Esophagus muscularis mucosa (tissue), 4 donors: ENCODE data around the gene KLF11. TPM values are rescaled to one million over a fixed set of nuclear protein-coding genes. Genes with fewer than 3 reads are reported as not detected.
A peak's percentile ranks its signal among the peaks of the same experiment; 100 is the strongest.

Experiments
- DNase-seq: peaks from one replicate; pipeline ENCODE4 v3.0.0-alpha.2; 2017; ENCODE audit errors: extremely low spot score
- H3K27ac ChIP-seq, 4 donors: fragments of 200-600 bp; sonication (generic); replicated peaks in 1 of 4; 1 replicate in 3 of 4; 2 replicates in 1 of 4; pipeline ENCODE4 v1.5.1; 2016 to 2019; ENCODE audit warnings: mild to moderate bottlenecking in 1 of 4
- H3K27me3 ChIP-seq, 4 donors: fragments of 200-600 bp; sonication (generic); one replicate each; pipeline versions ENCODE4 v1.5.1 to v1.6.0; 2016 to 2019
- H3K36me3 ChIP-seq, 4 donors: fragments of 200-600 bp; sonication (generic); one replicate each; pipeline ENCODE4 v1.5.1; 2016 to 2019
- H3K4me1 ChIP-seq, 4 donors: fragments of 200-600 bp; sonication (generic); one replicate each; pipeline ENCODE4 v1.5.1; 2016 to 2019
- H3K4me3 ChIP-seq, 4 donors: fragments of 200-600 bp; sonication (generic); 1 replicate in 2 of 4; 2 replicates in 2 of 4; pipeline ENCODE4 v1.5.1; 2016 to 2019; ENCODE audit warnings: mild to moderate bottlenecking in 4 of 4, moderate library complexity in 1 of 4
- H3K9me3 ChIP-seq, 4 donors: fragments of 200-600 bp; sonication (generic); 1 replicate in 3 of 4; 2 replicates in 1 of 4; pipeline ENCODE4 v1.5.1; 2016 to 2019
- EP300 ChIP-seq: sonication (generic); formaldehyde crosslinking; IDR thresholded peaks from one replicate; pipeline ENCODE4 v1.6.1; 2017; ENCODE audit warnings: antibody characterized with exemption
- POLR2A ChIP-seq: fragments of 450-650 bp; IDR thresholded peaks from one replicate; pipeline ENCODE4 v1.6.1; 2017; ENCODE audit warnings: antibody characterized with exemption, moderate library complexity, mild to moderate bottlenecking, low read depth
- POLR2AphosphoS5 ChIP-seq, 2 donors: sonication (generic); formaldehyde crosslinking; IDR thresholded peaks; one replicate each; pipeline ENCODE4 v1.6.1; 2017; ENCODE audit warnings: antibody characterized with exemption in 2 of 2
- WGBS: methylation state at CpG from one replicate; pipeline ENCODE4 v1.1.5; 2018; 5-methylcytosine and 5-hydroxymethylcytosine counted together
- intact Hi-C: fragments of 100-400 bp; cut with DNase I; formaldehyde crosslinking; loops from one replicate; pipeline ENCODE4 v1.15.1; 2023
- total RNA-seq, 4 donors: library from RNA; depleted of rRNA; stranded (reverse); fragments of >200 nt; gene quantifications; one replicate each; pipeline versions ENCODE4 v1.1.0 to v1.2.1, GENCODE V29; 2016
- TF ChIP-seq, protein P1 (sequence below), 3 experiments: fragments of 200-600 bp in 2 of 3; fragments of 450-650 bp in 1 of 3; sonication (generic) in 2 of 3; IDR thresholded peaks; one replicate each; pipeline ENCODE4 v1.5.1; 2017 to 2019; ENCODE audit warnings: antibody characterized with exemption in 3 of 3, mild to moderate bottlenecking in 2 of 3, moderate library complexity in 1 of 3

Gene KLF11
- total RNA-seq, 4 donors from 2014 or later: 15.8 to 51.6 (median 33.9) TPM

DNA sequence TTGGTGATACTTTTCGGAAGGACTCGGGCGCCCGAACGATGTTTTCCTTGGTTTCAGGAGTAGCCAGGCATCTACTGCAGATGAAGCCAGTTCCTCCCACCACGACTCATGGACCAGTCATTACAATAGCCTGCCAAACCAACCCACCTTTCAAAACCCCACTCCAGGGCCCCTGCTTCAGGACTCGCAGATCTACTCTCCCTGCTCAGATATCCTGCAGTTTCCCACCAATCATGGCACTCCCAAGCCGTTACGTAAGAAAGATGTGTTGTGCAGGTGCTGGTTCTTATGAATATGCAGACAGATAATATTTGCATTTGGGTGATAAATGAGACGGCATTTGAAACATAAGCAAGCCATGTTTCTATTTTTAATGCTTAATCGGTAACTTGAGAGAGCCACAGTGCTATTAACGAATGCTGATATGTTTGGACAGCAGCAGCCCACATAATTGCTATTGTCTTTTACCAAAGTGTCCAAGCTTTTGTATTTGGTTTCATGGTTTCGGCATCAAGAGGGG, 40.4 kb downstream of the KLF11 start:
- Histone ChIP-seq H3K4me1 (peaks cover 6 to 41% (median 37%) of the 10 kb centered on the region in 4 donors), H3K36me3 (no peaks in the 10 kb centered on the region), H3K27ac (peak overlapping the region in 2 of 4 donors; percentile 41 to 60), H3K9me3 (no peaks in the 10 kb centered on the region), H3K27me3 (peaks cover 0 to 14% (median 0%) of the 10 kb centered on the region in 4 donors), H3K4me3 (no peak overlapping the region)
- no peak for DNase-seq
- 63% methylated on average over 13 of the region's 13 CpGs for WGBS
- intact Hi-C loops: no loop called here
- TF ChIP-seq POLR2AphosphoS5 (IDR thresholded peaks at IDR 0.05): no peak
- TF ChIP-seq EP300: no peak
- no peak for TF ChIP-seq POLR2A
- TF ChIP-seq, protein P1, sequence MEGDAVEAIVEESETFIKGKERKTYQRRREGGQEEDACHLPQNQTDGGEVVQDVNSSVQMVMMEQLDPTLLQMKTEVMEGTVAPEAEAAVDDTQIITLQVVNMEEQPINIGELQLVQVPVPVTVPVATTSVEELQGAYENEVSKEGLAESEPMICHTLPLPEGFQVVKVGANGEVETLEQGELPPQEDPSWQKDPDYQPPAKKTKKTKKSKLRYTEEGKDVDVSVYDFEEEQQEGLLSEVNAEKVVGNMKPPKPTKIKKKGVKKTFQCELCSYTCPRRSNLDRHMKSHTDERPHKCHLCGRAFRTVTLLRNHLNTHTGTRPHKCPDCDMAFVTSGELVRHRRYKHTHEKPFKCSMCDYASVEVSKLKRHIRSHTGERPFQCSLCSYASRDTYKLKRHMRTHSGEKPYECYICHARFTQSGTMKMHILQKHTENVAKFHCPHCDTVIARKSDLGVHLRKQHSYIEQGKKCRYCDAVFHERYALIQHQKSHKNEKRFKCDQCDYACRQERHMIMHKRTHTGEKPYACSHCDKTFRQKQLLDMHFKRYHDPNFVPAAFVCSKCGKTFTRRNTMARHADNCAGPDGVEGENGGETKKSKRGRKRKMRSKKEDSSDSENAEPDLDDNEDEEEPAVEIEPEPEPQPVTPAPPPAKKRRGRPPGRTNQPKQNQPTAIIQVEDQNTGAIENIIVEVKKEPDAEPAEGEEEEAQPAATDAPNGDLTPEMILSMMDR (IDR thresholded peaks at IDR 0.05): no peak

DNA sequence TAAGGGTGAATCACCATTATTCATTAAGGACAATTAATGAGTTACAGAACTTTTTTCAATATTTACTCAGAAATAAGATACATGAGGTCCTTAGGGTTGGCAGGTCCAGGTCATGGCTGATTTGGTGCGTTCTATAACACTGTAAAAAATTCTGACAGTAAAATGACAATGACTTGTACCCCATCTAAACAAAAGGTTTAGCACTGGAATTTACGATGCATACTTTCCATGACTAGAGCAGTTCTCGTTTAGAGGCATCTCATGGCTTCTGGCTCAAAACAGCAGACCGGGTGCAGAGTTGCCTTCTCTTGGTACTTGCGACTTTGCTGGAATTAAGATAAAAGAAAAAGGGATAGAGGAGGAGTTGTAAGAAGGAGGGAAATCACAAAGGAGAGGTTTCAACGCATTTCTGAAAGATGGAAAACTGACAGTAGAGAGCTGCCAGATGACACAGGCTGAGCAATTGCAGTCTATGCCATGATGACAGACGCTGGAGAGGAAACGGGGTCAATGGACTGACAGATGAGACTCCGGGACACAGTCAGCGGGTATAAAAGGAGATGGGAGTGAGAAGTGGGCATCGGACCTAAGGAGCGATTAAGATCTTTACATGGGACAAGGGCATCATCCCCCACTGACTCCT, 41.0 kb downstream of the KLF11 start:
- no peak overlapping the region for H3K4me3 ChIP-seq
- H3K4me1 ChIP-seq: peaks cover 6 to 35% (median 32%) of the 10 kb centered on the region in 4 donors
- DNase-seq: no peak
- intact Hi-C loops: no loop called here
- H3K9me3 ChIP-seq: no peaks in the 10 kb centered on the region
- TF ChIP-seq POLR2AphosphoS5 (IDR thresholded peaks at IDR 0.05) (no peak), EP300 (no peak), POLR2A (no peak)
- TF ChIP-seq, protein P1 (IDR thresholded peaks at IDR 0.05): no peak
- no peak overlapping the region for H3K27ac ChIP-seq
- peaks cover 0 to 20% (median 0%) of the 10 kb centered on the region in 4 donors for H3K27me3 ChIP-seq
- 71% methylated on average over 12 of the region's 12 CpGs for WGBS
- H3K36me3 ChIP-seq: no peaks in the 10 kb centered on the region

DNA sequence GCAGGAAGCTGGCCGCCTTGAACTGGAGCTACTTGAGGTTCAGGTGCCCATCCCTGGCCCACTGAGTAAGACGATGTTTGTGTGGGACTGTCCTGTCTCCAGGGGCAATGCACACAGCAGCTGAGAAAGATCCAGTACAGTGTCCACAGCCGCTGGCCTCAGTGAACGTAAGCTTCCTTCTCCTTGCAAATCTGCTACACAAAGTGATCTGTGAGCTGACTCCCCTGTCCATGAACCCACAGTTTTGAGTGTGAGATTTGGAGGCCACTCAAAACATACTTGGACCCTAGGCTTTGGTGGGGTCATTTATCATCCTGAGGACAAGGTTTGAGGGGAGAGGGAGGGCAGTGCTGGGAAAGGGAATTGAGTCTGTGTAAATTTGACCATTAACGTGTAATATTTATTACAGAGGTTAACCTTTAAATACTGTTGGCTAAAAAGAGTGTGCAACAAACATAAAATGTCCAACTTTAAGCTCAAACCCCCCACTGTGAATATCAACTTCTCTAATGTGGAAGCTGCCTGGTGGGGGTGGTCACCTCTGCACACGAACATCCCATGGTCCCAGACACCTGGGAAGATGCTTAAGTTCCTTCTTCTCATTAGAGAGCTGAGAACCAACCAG, 41.8 kb downstream of the KLF11 start:
- 60% methylated on average over 6 of the region's 6 CpGs for WGBS
- DNase-seq: no peak
- H3K27me3 ChIP-seq: peaks cover 0 to 20% (median 0%) of the 10 kb centered on the region in 4 donors

DNA sequence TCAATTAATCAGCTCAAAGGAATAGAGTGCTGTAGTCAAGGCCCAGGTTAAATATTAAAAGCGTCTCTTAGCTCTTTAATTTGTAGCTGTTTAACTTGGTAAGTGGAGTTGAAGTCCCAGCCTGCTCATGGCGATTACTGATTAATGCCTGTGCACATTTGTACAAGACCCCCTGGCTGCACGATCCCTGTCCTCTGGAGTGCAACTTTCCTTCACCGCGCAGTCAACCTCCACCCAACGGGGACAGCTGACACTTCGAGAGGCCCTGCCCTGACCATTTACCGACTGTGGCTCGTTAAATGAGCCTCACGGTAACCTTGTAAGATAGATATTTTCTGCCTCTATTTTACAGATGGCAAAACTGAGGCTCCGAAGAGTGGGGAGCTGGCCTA, 42.3 kb downstream of the KLF11 start:
- WGBS: 93% methylated on average over 11 of the region's 11 CpGs

More for the DNA sequence above, 41.8 kb downstream of the KLF11 start:
- Histone ChIP-seq H3K4me1 (peaks cover 6 to 30% (median 28%) of the 10 kb centered on the region in 4 donors), H3K27ac (no peak overlapping the region), H3K36me3 (no peaks in the 10 kb centered on the region), H3K9me3 (no peaks in the 10 kb centered on the region), H3K4me3 (no peak overlapping the region)
- TF ChIP-seq, protein P1 (IDR thresholded peaks at IDR 0.05): no peak
- no peak for TF ChIP-seq EP300
- no peak for TF ChIP-seq POLR2A
- TF ChIP-seq POLR2AphosphoS5 (IDR thresholded peaks at IDR 0.05): no peak
- intact Hi-C loops: no loop called here

More for the DNA sequence above, 42.3 kb downstream of the KLF11 start:
- intact Hi-C loops: no loop called here
- H3K4me3 ChIP-seq: no peak overlapping the region
- TF ChIP-seq, protein P1 (IDR thresholded peaks at IDR 0.05): no peak
- no peak for TF ChIP-seq POLR2AphosphoS5 (IDR thresholded peaks at IDR 0.05)
- no peak for TF ChIP-seq POLR2A
- no peak for TF ChIP-seq EP300
- no peak overlapping the region for H3K27ac ChIP-seq
- H3K27me3 ChIP-seq: peaks cover 0 to 15% (median 2%) of the 10 kb centered on the region in 4 donors
- DNase-seq: no peak
- H3K4me1 ChIP-seq: peaks cover 2 to 25% (median 23%) of the 10 kb centered on the region in 4 donors
- no peaks in the 10 kb centered on the region for H3K9me3 ChIP-seq
- no peaks in the 10 kb centered on the region for H3K36me3 ChIP-seq
